ENCODE results near the gene GMFB.

The GMFB gene

DNA sequence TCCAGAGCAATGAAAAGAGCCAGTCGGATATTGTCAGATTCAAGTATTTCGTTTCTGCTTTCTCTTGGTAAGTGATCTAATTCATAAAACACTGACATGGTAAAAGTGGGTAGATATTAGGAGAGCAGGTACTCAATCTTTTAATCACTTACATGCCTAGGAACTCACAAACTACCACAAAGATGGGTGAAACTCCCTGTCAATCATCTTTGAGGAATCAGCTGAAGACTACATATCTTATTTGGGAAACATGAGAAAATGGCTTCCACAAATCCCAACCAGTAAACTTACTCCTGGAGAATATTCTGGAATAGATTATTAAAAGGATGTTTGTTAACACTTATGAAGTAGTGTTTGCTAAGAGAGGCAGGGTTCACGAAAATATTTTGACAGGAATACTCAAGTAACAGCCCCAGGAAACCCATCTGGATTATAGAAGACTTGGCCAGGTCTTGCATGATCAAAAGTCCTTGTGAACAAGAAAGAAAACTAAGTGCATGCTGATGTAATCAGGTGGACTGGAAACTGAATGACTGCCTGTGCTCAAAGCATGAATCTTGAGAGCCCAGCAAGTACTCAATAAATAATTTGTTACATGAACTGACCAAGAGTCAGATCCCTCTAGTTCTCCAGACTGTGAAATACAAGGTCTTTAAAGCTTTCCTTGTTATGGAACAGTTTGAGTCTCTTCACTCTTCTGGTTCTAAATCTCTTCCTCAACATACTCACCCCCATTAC lies 63.1 kb downstream of the GMFB start:
- DNase-seq (ENCODE audit: low read depth, low spot score), result no peak

DNA sequence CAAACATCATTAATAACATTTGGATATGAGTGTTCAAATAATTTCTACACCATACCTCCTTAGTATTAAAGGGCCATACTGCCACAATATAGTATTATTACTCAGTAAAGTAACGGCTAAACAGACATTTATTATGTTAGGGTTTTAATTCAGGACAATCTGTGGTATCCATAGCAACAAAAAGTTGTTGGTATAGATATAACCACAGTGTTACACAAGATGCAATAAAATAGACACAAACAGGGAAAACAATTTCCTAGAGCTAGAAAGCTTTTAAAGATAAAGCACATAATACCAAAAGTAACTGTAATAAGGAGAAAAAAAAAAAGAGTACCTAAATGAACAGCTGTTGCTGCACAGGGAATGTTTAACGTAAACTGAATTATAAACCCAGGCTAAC lies 63.7 kb downstream of the GMFB start:
- no peak for DNase-seq (ENCODE audit: low read depth, low spot score)
